Measurements from ENCODE around the gene TAGLN2. TPM values are rescaled to one million over a fixed set of nuclear protein-coding genes. Genes with fewer than 3 reads are reported as not detected.
A peak's percentile ranks its signal among the peaks of the same experiment; 100 is the strongest.

The TAGLN2 gene
- polyA plus RNA-seq, 3 donors, result 658 to 1,259 (median 918) TPM

GRCh38 chr1:159932296-159933285 is 7.3 kb upstream of the TAGLN2 start:
- Mint-ChIP-seq H3K27me3 (ENCODE audit: low read depth in 3 of 3) (peaks cover 2 to 7% (median 4%) of the 10 kb centered on the region in 3 donors), H3K4me1 (peaks cover 24% of the 10 kb centered on the region), H3K4me3 (no peak overlapping the region), H3K27ac (peak overlapping the region in 1 of 7 donors; percentile 50), H3K9me3 (peaks cover 0 to 1% (median 0%) of the 10 kb centered on the region in 7 donors), H3K36me3 (no peaks in the 10 kb centered on the region)
- no peaks in the 10 kb centered on the region for H3K9me3 ChIP-seq (replicated peaks in 1 of 2; ENCODE audit: control insufficient read depth in 1 of 2, insufficient read depth in 1 of 2, low read length in 2 of 2)
- H3K27me3 ChIP-seq (ENCODE audit: control insufficient read depth in 2 of 2, insufficient read depth in 2 of 2, low read length in 2 of 2), result no peaks in the 10 kb centered on the region
- no peak overlapping the region for H3K4me2 ChIP-seq (replicated peaks; ENCODE audit: extremely low read depth, low read length, poor library complexity, severe bottlenecking)
- intact Hi-C loops (cut with micrococcal nuclease), result loop anchor here in 1 of 2 donors (5.0 to 10.0 kb wide), 2 partner anchors 40 to 162 kb away; partner anchors contain the start of gene IGSF8
- H3K27ac ChIP-seq (ENCODE audit: low read depth in 1 of 2, low read length in 2 of 2), result no peak overlapping the region
- 89% methylated on average over 14 of the region's 16 CpGs for WGBS (ENCODE audit: insufficient coverage)
- H3K36me3 ChIP-seq (replicated peaks in 1 of 2; ENCODE audit: control insufficient read depth in 1 of 2, insufficient read depth in 2 of 2, low read length in 2 of 2), result no peaks in the 10 kb centered on the region
- no peaks in the 10 kb centered on the region for H4K20me1 ChIP-seq (ENCODE audit: insufficient read depth, low read length)
- H3K9ac ChIP-seq (ENCODE audit: insufficient read depth, low read length, poor library complexity, severe bottlenecking), result no peak overlapping the region
- DNase-seq, result peak in 1 of 3 donors; percentile 52
- H3K79me2 ChIP-seq (ENCODE audit: insufficient read depth, low read length), result peaks cover 12% of the 10 kb centered on the region
- H3K4me1 ChIP-seq (ENCODE audit: control insufficient read depth in 1 of 2, insufficient read depth in 2 of 2, low read length in 2 of 2), result peaks cover 21 to 22% of the 10 kb centered on the region in 2 donors
- H2AFZ ChIP-seq (ENCODE audit: insufficient read depth, low read depth, low read length, poor library complexity, severe bottlenecking), result no peak overlapping the region
- H3K4me3 ChIP-seq (replicated peaks in 1 of 3; ENCODE audit: low read depth in 2 of 3, low read length in 3 of 3), result no peak overlapping the region
- TF ChIP-seq CTCF (IDR thresholded peaks at IDR 0.05), result no peak

DNA sequence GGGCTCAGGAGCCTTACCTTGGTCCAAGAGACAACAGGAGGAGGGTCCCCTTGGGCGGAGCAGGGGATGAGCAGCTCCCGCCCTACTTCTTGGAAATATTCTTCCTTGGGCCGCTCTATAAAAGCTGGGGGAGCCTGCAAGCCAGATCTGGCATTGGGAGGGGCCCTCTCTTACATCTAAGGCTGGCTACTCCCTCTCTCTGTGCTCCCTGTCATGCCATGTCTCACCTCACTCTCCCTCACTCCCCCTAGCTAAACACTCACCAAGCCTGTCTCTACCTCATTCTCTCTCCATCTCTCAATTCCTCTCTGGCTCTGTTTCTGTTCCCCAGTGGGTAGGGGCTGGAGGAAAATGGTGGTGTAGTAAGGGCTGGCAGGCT is 6.5 kb upstream of the TAGLN2 start:
- Mint-ChIP-seq H3K9me3 (peaks cover 0 to 1% (median 0%) of the 10 kb centered on the region in 7 donors), H3K36me3 (no peaks in the 10 kb centered on the region), H3K4me1 (peaks cover 16% of the 10 kb centered on the region), H3K4me3 (no peak overlapping the region), H3K27me3 (ENCODE audit: low read depth in 3 of 3) (peaks cover 3 to 11% (median 9%) of the 10 kb centered on the region in 3 donors), H3K27ac (no peak overlapping the region)
- no peak for DNase-seq
- WGBS (ENCODE audit: insufficient coverage), result 100% methylated on average over 3 of the region's 3 CpGs
- no peaks in the 10 kb centered on the region for H3K9me3 ChIP-seq (replicated peaks in 1 of 2; ENCODE audit: control insufficient read depth in 1 of 2, insufficient read depth in 1 of 2, low read length in 2 of 2)
- H3K4me3 ChIP-seq (replicated peaks in 1 of 3; ENCODE audit: low read depth in 2 of 3, low read length in 3 of 3), result no peak overlapping the region
- H3K4me1 ChIP-seq (ENCODE audit: control insufficient read depth in 1 of 2, insufficient read depth in 2 of 2, low read length in 2 of 2), result peaks cover 13 to 14% of the 10 kb centered on the region in 2 donors
- H4K20me1 ChIP-seq (ENCODE audit: insufficient read depth, low read length), result no peaks in the 10 kb centered on the region
- no peaks in the 10 kb centered on the region for H3K27me3 ChIP-seq (ENCODE audit: control insufficient read depth in 2 of 2, insufficient read depth in 2 of 2, low read length in 2 of 2)
- H3K4me2 ChIP-seq (replicated peaks; ENCODE audit: extremely low read depth, low read length, poor library complexity, severe bottlenecking), result no peak overlapping the region
- no peak overlapping the region for H2AFZ ChIP-seq (ENCODE audit: insufficient read depth, low read depth, low read length, poor library complexity, severe bottlenecking)
- H3K27ac ChIP-seq (ENCODE audit: low read depth in 1 of 2, low read length in 2 of 2), result no peak overlapping the region
- H3K79me2 ChIP-seq (ENCODE audit: insufficient read depth, low read length), result peaks cover 4% of the 10 kb centered on the region
- no peak for TF ChIP-seq CTCF (IDR thresholded peaks at IDR 0.05)
- intact Hi-C loops (cut with micrococcal nuclease), result loop anchor here in 1 of 2 donors (5.0 to 10.0 kb wide), 2 partner anchors 39 to 163 kb away; partner anchors contain the start of gene IGSF8
- no peak overlapping the region for H3K9ac ChIP-seq (ENCODE audit: insufficient read depth, low read length, poor library complexity, severe bottlenecking)
- no peaks in the 10 kb centered on the region for H3K36me3 ChIP-seq (replicated peaks in 1 of 2; ENCODE audit: control insufficient read depth in 1 of 2, insufficient read depth in 2 of 2, low read length in 2 of 2)

Measured in CD14-positive monocyte (primary cell).